ENCODE measurements around the gene FOCAD.

The FOCAD gene

GRCh38 chr9:20726144-20726543, 42.1 kb downstream of the FOCAD start (continued):
- TF ChIP-seq ZSCAN16 (tag by site-specific recombination; IDR thresholded peaks at IDR 0.05) (no peak), ZNF704 (tag by site-specific recombination; IDR thresholded peaks at IDR 0.05) (no peak), ZBTB48 (tag by site-specific recombination; IDR thresholded peaks at IDR 0.05) (no peak), ZBTB26 (tag by site-specific recombination; optimal IDR thresholded peaks at IDR 0.05) (no peak)

- peaks cover 0 to 3% of the 10 kb centered on the region in 2 experiments; a peak in 1 of 3 replicates for H3K36me3 ChIP-seq (ENCODE audit: control insufficient read depth in 2 of 2, insufficient read depth in 1 of 2, low read length in 2 of 2)
- H3K4me1 ChIP-seq (ENCODE audit: control insufficient read depth, insufficient read depth, low read length) = peaks cover 5% of the 10 kb centered on the region; the same call in 1 of the 2 replicates
- H3K27ac ChIP-seq (ENCODE audit: extremely low read depth, low read depth, low read length) = no peak overlapping the region
- TF ChIP-seq ZFHX2 (tag by site-specific recombination; conservative IDR thresholded peaks at IDR 0.05) (no peak), ZNF549 (tag by site-specific recombination; IDR thresholded peaks at IDR 0.05) (peak; percentile 14; the same call in 1 of the 2 replicates)
- ChIA-PET POLR2A (interaction anchor here (0.6 kb wide), 1 partner anchor 32 kb away, joined by 4 read pairs; no protein-coding TSS in a partner anchor), CTCF (interaction anchor here (0.9 kb wide), 2 partner anchors 105 to 372 kb away, joined by 3 to 5 read pairs; no protein-coding TSS in a partner anchor)
- H3K4me3 ChIP-seq (ENCODE audit: low read depth, low read length) = no peak overlapping the region
- H3K9me3 ChIP-seq (ENCODE audit: control insufficient read depth, insufficient read depth, low read depth, low read length) = no peaks in the 10 kb centered on the region
These were observed 44.6 kb downstream of the FOCAD start for GRCh38 chr9:20728493-20729220.

- TF ChIP-seq ZNF560 (tag by site-specific recombination; IDR thresholded peaks at IDR 0.05; ENCODE audit: borderline replicate concordance) (no peak), IKZF3 (tag by site-specific recombination; IDR thresholded peaks at IDR 0.05) (no peak), PRDM10 (tag by site-specific recombination; IDR thresholded peaks at IDR 0.05) (no peak), ZBTB7A (tag by site-specific recombination; IDR thresholded peaks at IDR 0.05; ENCODE audit: low read depth) (no peak), ZNF555 (tag by site-specific recombination; conservative IDR thresholded peaks at IDR 0.05) (no peak), OSR2 (tag by site-specific recombination; IDR thresholded peaks at IDR 0.05) (no peak), ZSCAN23 (tag by site-specific recombination; IDR thresholded peaks at IDR 0.05) (no peak), ZNF341 (tag by site-specific recombination; IDR thresholded peaks at IDR 0.05; ENCODE audit: low read depth) (no peak), ZNF248 (tag by site-specific recombination; IDR thresholded peaks at IDR 0.05) (no peak)
- no peak overlapping the region for H3K27ac ChIP-seq (ENCODE audit: extremely low read depth, low read depth, low read length)
- POLR2A ChIA-PET = no interaction called here
- no peaks in the 10 kb centered on the region for H3K36me3 ChIP-seq (ENCODE audit: control insufficient read depth in 2 of 2, insufficient read depth in 1 of 2, low read length in 2 of 2)
- H3K4me1 ChIP-seq (ENCODE audit: control insufficient read depth, insufficient read depth, low read length) = peaks cover 5% of the 10 kb centered on the region; the same call in 1 of the 2 replicates
- CTCF ChIA-PET = interaction anchor here (0.6 kb wide), 2 partner anchors 58 to 273 kb away, joined by 3 read pairs; no protein-coding TSS in a partner anchor
- no peaks in the 10 kb centered on the region for H3K9me3 ChIP-seq (ENCODE audit: control insufficient read depth, insufficient read depth, low read depth, low read length)
- no peak overlapping the region for H3K4me3 ChIP-seq (ENCODE audit: low read depth, low read length)
These were observed 45.5 kb downstream of the FOCAD start for GRCh38 chr9:20729523-20729922.

Measured in HEK293 (cell line).